ENCODE results near the gene SEPTIN10.
A peak's percentile ranks its signal among the peaks of the same experiment; 100 is the strongest.

The SEPTIN10 gene

GRCh38 chr2:109557309-109557708 lies 56.5 kb downstream of the SEPTIN10 start:
- DNase-seq (ENCODE audit: low read depth in 2 of 2): no peak
- no peak for TF ChIP-seq CTCF (IDR thresholded peaks at IDR 0.05; ENCODE audit: low read depth, low read length)
- H3K4me3 ChIP-seq (replicated peaks in 1 of 2; ENCODE audit: low read depth in 2 of 2, low read length in 2 of 2): no peak overlapping the region

GRCh38 chr2:109555346-109555900 lies 58.3 kb downstream of the SEPTIN10 start:
- TF ChIP-seq CTCF (IDR thresholded peaks at IDR 0.05; ENCODE audit: low read depth, low read length): no peak
- no peak overlapping the region for H3K4me3 ChIP-seq (replicated peaks in 1 of 2; ENCODE audit: low read depth in 2 of 2, low read length in 2 of 2)
- DNase-seq (ENCODE audit: low read depth in 2 of 2): no peak

- no peak for TF ChIP-seq CTCF (IDR thresholded peaks at IDR 0.05; ENCODE audit: low read depth, low read length)
- DNase-seq (ENCODE audit: low read depth in 2 of 2): no peak
- no peak overlapping the region for H3K4me3 ChIP-seq (replicated peaks in 1 of 2; ENCODE audit: low read depth in 2 of 2, low read length in 2 of 2)
Measured at GRCh38 chr2:109554758-109555157, 59.0 kb downstream of the SEPTIN10 start.

- H3K4me3 ChIP-seq (replicated peaks in 1 of 2; ENCODE audit: low read depth in 2 of 2, low read length in 2 of 2): no peak overlapping the region
- DNase-seq (ENCODE audit: low read depth in 2 of 2): no peak
- TF ChIP-seq CTCF (IDR thresholded peaks at IDR 0.05; ENCODE audit: low read depth, low read length): no peak
Measured at GRCh38 chr2:109549016-109549590, 64.7 kb downstream of the SEPTIN10 start.

- DNase-seq (ENCODE audit: low read depth in 2 of 2): no peak
- peak; percentile 7 for TF ChIP-seq CTCF (IDR thresholded peaks at IDR 0.05; ENCODE audit: low read depth, low read length)
- H3K4me3 ChIP-seq (replicated peaks in 1 of 2; ENCODE audit: low read depth in 2 of 2, low read length in 2 of 2): no peak overlapping the region
Measured at GRCh38 chr2:109547280-109547679, 66.5 kb downstream of the SEPTIN10 start.

- TF ChIP-seq CTCF (IDR thresholded peaks at IDR 0.05; ENCODE audit: low read depth, low read length): peak; percentile 97
- H3K4me3 ChIP-seq (replicated peaks in 1 of 2; ENCODE audit: low read depth in 2 of 2, low read length in 2 of 2): no peak overlapping the region
- DNase-seq (ENCODE audit: low read depth in 2 of 2): peak; percentile 76 to 80
Measured at GRCh38 chr2:109545828-109546713, 67.7 kb downstream of the SEPTIN10 start.
